GM12874 (cell line): Measurements from ENCODE around the gene OBP2B.

Experiments
- CTCF ChIP-seq: IDR thresholded peaks from 2 replicates; pipeline ENCODE4 v1.5.1; 2011; ENCODE audit warnings: low read depth, mild to moderate bottlenecking, control low read depth, low read length, moderate library complexity; ENCODE audit not compliant: insufficient read depth

The OBP2B gene

GRCh38 chr9:133207540-133208170 is 1.4 kb downstream of the OBP2B start:
- no peak for TF ChIP-seq CTCF

- no peak for TF ChIP-seq CTCF
Measured at GRCh38 chr9:133207021-133207531, 2.0 kb downstream of the OBP2B start.

GRCh38 chr9:133205996-133206931 is 2.8 kb downstream of the OBP2B start:
- TF ChIP-seq CTCF: no peak

- TF ChIP-seq CTCF: no peak
Measured at GRCh38 chr9:133204993-133205336, 4.1 kb downstream of the OBP2B start.

GRCh38 chr9:133204335-133204992 is 4.6 kb downstream of the OBP2B start:
- TF ChIP-seq CTCF: no peak

- no peak for TF ChIP-seq CTCF
Measured at GRCh38 chr9:133203506-133204075, 5.5 kb downstream of the OBP2B start.
